ENCODE data around the gene PFDN4. TPM values are rescaled to one million over a fixed set of nuclear protein-coding genes. Genes with fewer than 3 reads are reported as not detected.
A peak's percentile ranks its signal among the peaks of the same experiment; 100 is the strongest.

The PFDN4 gene
- total and polyA plus RNA-seq, 2 of the 13 experiments (the other 11 are each of a cell fraction or from before 2014, with no cell fraction given), result 59.8 to 227 TPM

DNA sequence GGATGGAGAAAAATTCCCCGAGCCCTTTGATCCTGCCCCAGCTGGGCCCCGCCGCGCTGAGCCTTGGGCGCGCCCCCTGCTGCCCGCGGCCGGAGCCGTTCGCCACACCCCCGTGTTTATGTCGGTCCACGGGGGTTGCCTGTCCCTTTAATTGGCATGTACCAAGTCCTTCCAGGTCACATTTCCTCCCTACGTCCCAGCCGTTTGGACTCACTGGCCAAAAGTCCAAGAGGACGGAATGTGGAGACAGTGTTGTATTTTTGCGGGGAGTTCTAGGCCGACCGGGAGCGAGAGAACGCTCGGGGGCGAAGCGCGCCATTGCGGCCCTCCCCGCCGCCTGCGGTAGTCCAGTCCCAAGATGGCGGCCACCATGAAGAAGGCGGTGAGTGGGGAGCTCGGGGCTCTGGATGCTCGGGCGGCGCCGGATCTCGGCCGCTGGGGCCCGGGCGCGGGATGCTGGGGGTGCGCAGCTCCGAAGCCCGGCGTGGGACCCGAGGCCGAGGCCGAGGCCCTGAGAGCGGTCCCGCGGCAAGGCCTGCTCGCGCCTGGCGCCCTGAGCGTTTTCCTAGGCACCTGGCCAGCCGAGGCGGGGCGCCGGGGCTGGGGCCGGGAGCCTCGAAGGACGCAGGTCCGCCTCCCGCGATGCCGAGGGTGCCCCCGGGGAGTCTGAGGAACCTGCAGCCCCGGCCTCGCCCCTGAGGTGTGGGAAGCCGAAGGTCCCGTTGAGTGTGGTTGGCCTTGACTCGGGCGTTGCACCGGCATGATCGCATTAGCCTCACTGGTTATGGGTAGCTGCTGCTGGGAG, at the start of gene PFDN4 (continued):
- TF ChIP-seq REXO4 (CRISPR knock-in tag; IDR thresholded peaks at IDR 0.05; ENCODE audit: borderline replicate concordance), result peak; percentile 55; the same call in 1 of the 2 replicates
- TF ChIP-seq ZNF619 (CRISPR knock-in tag; IDR thresholded peaks at IDR 0.05), result 0 out of 2 replicates have a peak, but pooled peaks have one; percentile 40
- TF ChIP-seq, protein P1, sequence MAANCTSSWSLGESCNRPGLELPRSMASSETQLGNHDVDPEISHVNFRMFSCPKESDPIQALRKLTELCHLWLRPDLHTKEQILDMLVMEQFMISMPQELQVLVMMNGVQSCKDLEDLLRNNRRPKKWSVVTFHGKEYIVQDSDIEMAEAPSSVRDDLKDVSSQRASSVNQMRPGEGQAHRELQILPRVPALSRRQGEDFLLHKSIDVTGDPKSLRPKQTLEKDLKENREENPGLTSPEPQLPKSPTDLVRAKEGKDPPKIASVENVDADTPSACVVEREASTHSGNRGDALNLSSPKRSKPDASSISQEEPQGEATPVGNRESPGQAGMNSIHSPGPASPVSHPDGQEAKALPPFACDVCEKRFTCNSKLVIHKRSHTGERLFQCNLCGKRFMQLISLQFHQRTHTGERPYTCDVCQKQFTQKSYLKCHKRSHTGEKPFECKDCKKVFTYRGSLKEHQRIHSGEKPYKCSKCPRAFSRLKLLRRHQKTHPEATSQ (CRISPR knock-in tag; IDR thresholded peaks at IDR 0.05; ENCODE audit: borderline replicate concordance), result peak; percentile 83
- no peak for TF ChIP-seq ZNF17 (CRISPR knock-in tag; IDR thresholded peaks at IDR 0.05)
- TF ChIP-seq ZNF724P (CRISPR knock-in tag; IDR thresholded peaks at IDR 0.05; ENCODE audit: borderline replicate concordance), result peak; percentile 94; the same call in 1 of the 2 replicates
- peak; percentile 82 for TF ChIP-seq TMF1 (CRISPR knock-in tag; IDR thresholded peaks at IDR 0.05; ENCODE audit: low read depth)
- TF ChIP-seq, protein P2, sequence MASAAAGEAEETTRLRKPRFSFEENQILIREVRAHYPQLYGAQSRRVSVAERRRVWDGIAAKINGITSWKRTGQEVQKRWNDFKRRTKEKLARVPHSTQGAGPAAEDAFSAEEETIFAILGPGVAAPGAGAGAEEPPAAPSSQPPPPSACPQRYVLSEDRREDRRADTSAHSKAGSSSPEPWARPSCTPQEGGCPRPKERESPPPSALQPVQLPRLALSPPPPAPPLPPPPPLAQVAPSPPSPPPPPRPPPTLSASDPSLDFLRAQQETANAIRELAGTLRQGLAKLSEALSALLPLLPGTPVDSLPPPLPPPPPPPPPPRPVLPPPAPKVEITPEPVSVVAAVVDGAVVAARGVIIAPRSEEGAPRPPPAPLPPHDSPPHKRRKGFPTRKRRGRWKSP (CRISPR knock-in tag; IDR thresholded peaks at IDR 0.05), result peak; percentile 25
- TF ChIP-seq ZNF235 (CRISPR knock-in tag; IDR thresholded peaks at IDR 0.05; ENCODE audit: borderline replicate concordance), result peak; percentile 99
- no peak for TF ChIP-seq POLR2AphosphoS2 (IDR thresholded peaks at IDR 0.05; ENCODE audit: low read depth, low read length)
- TF ChIP-seq, protein P3, sequence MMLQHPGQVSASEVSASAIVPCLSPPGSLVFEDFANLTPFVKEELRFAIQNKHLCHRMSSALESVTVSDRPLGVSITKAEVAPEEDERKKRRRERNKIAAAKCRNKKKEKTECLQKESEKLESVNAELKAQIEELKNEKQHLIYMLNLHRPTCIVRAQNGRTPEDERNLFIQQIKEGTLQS (CRISPR knock-in tag; IDR thresholded peaks at IDR 0.05), result no peak; the same call in 1 of the 2 replicates
- TF ChIP-seq PAX8 (CRISPR knock-in tag; IDR thresholded peaks at IDR 0.05; ENCODE audit: borderline replicate concordance), result no peak
- TF ChIP-seq, protein P4, sequence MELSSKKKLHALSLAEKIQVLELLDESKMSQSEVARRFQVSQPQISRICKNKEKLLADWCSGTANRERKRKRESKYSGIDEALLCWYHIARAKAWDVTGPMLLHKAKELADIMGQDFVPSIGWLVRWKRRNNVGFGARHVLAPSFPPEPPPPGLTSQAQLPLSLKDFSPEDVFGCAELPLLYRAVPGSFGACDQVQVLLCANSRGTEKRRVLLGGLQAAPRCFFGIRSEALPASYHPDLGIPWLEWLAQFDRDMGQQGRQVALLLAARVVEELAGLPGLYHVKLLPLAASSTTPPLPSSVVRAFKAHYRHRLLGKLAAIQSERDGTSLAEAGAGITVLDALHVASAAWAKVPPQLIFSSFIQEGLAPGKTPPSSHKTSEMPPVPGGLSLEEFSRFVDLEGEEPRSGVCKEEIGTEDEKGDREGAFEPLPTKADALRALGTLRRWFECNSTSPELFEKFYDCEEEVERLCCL (CRISPR knock-in tag; IDR thresholded peaks at IDR 0.05; ENCODE audit: borderline replicate concordance), result no peak
- TF ChIP-seq ZNF510 (CRISPR knock-in tag; IDR thresholded peaks at IDR 0.05; ENCODE audit: low read depth), result peak; percentile 78; the same call in 1 of the 2 replicates
- TF ChIP-seq RFXAP (CRISPR knock-in tag; IDR thresholded peaks at IDR 0.05; ENCODE audit: borderline replicate concordance), result peak; percentile 70
- TF ChIP-seq, protein P5, sequence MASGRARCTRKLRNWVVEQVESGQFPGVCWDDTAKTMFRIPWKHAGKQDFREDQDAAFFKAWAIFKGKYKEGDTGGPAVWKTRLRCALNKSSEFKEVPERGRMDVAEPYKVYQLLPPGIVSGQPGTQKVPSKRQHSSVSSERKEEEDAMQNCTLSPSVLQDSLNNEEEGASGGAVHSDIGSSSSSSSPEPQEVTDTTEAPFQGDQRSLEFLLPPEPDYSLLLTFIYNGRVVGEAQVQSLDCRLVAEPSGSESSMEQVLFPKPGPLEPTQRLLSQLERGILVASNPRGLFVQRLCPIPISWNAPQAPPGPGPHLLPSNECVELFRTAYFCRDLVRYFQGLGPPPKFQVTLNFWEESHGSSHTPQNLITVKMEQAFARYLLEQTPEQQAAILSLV (CRISPR knock-in tag; IDR thresholded peaks at IDR 0.05; ENCODE audit: borderline replicate concordance), result peak; percentile 99; the same call in 1 of the 2 replicates
- TF ChIP-seq, protein P6, sequence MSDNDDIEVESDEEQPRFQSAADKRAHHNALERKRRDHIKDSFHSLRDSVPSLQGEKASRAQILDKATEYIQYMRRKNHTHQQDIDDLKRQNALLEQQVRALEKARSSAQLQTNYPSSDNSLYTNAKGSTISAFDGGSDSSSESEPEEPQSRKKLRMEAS (IDR thresholded peaks at IDR 0.05), result peak; percentile 99
- TF ChIP-seq, protein P7, sequence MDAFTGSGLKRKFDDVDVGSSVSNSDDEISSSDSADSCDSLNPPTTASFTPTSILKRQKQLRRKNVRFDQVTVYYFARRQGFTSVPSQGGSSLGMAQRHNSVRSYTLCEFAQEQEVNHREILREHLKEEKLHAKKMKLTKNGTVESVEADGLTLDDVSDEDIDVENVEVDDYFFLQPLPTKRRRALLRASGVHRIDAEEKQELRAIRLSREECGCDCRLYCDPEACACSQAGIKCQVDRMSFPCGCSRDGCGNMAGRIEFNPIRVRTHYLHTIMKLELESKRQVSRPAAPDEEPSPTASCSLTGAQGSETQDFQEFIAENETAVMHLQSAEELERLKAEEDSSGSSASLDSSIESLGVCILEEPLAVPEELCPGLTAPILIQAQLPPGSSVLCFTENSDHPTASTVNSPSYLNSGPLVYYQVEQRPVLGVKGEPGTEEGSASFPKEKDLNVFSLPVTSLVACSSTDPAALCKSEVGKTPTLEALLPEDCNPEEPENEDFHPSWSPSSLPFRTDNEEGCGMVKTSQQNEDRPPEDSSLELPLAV (CRISPR knock-in tag; conservative IDR thresholded peaks at IDR 0.05; ENCODE audit: low read depth), result 0 out of 2 replicates have a peak, but pooled peaks have one; percentile 46
- TF ChIP-seq ZNF430 (CRISPR knock-in tag; IDR thresholded peaks at IDR 0.05), result peak; percentile 48; the same call in 1 of the 2 replicates
- TF ChIP-seq ZNF737 (CRISPR knock-in tag; IDR thresholded peaks at IDR 0.05; ENCODE audit: borderline replicate concordance), result no peak
- TF ChIP-seq NFYB (CRISPR knock-in tag; IDR thresholded peaks at IDR 0.05), result no peak; the same call in 1 of the 2 replicates
- TF ChIP-seq ZFP41 (CRISPR knock-in tag; IDR thresholded peaks at IDR 0.05; ENCODE audit: borderline replicate concordance), result no peak; the same call in 1 of the 2 replicates
